ENCODE data around the gene SULT4A1. TPM values are rescaled to one million over a fixed set of nuclear protein-coding genes. Genes with fewer than 3 reads are reported as not detected.
A peak's percentile ranks its signal among the peaks of the same experiment; 100 is the strongest.

SULT4A1 gene
- total RNA-seq, 1 donor from 2014 or later, result 5.9 TPM

DNA sequence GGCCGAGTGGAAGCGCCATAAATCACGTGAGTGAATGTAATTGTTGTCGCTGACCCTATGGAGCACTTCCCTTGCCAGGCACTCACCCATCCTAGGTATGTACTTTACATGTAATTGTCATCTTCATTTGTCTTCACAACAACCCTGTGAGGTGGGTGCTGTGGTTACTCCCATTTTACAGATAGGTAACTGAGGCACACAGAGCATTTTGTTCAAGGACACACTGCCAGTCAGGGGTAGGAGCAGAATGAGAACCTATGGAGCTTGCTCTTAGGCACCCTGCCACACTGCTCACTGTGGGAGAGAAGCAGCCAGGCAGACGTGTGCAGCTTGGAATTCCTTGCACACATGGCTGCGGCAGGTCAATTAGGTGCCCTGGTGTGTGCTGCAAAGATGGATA is 49.4 kb downstream of the SULT4A1 start:
- Mint-ChIP-seq H3K9me3 (ENCODE audit: unreplicated experiment) (no peaks in the 10 kb centered on the region), H3K27me3 (ENCODE audit: low read depth, unreplicated experiment) (no peaks in the 10 kb centered on the region), H3K27ac (ENCODE audit: unreplicated experiment) (peak overlapping the region; percentile 80), H3K4me1 (ENCODE audit: low read depth, unreplicated experiment) (peaks cover 8% of the 10 kb centered on the region), H3K4me3 (ENCODE audit: unreplicated experiment) (peak overlapping the region; percentile 96), H3K36me3 (ENCODE audit: low read depth, unreplicated experiment) (no peaks in the 10 kb centered on the region)
- no peaks in the 10 kb centered on the region for H3K27me3 ChIP-seq (ENCODE audit: insufficient read depth, low read length)
- H3K79me2 ChIP-seq (ENCODE audit: insufficient read depth, low read length), result peaks cover 6% of the 10 kb centered on the region
- peak overlapping the region; percentile 91 for H2AFZ ChIP-seq (ENCODE audit: low read depth, low read length)
- H3K4me3 ChIP-seq (ENCODE audit: insufficient read depth, low read depth, low read length), result peak overlapping the region; percentile 68
- peak overlapping the region; percentile 87 for H3K4me2 ChIP-seq (ENCODE audit: low read length)
- H4K20me1 ChIP-seq (ENCODE audit: insufficient read depth, low read length), result no peaks in the 10 kb centered on the region
- TF ChIP-seq, protein P1, sequence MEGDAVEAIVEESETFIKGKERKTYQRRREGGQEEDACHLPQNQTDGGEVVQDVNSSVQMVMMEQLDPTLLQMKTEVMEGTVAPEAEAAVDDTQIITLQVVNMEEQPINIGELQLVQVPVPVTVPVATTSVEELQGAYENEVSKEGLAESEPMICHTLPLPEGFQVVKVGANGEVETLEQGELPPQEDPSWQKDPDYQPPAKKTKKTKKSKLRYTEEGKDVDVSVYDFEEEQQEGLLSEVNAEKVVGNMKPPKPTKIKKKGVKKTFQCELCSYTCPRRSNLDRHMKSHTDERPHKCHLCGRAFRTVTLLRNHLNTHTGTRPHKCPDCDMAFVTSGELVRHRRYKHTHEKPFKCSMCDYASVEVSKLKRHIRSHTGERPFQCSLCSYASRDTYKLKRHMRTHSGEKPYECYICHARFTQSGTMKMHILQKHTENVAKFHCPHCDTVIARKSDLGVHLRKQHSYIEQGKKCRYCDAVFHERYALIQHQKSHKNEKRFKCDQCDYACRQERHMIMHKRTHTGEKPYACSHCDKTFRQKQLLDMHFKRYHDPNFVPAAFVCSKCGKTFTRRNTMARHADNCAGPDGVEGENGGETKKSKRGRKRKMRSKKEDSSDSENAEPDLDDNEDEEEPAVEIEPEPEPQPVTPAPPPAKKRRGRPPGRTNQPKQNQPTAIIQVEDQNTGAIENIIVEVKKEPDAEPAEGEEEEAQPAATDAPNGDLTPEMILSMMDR (IDR thresholded peaks at IDR 0.05; ENCODE audit: insufficient read depth, low read depth, low read length), result no peak
- no peak for TF ChIP-seq EZH2 (IDR thresholded peaks at IDR 0.05; ENCODE audit: insufficient read depth, low read length)
- no peaks in the 10 kb centered on the region for H3K9me3 ChIP-seq (ENCODE audit: insufficient read depth, low read depth, low read length)
- no peak for DNase-seq (ENCODE audit: low read depth)
- peak overlapping the region; percentile 73 for H3K27ac ChIP-seq (ENCODE audit: low read depth, low read length)
- H3K9ac ChIP-seq (ENCODE audit: low read length), result peak overlapping the region; percentile 83
- no peak for FAIRE-seq
- peaks cover 14% of the 10 kb centered on the region for H3K4me1 ChIP-seq (ENCODE audit: insufficient read depth, low read length)
- no peaks in the 10 kb centered on the region for H3K36me3 ChIP-seq (ENCODE audit: insufficient read depth, low read length)

GRCh38 chr22:43812149-43812842 is 50.0 kb downstream of the SULT4A1 start, which contains the start of gene EFCAB6:
TSS of gene EFCAB6 (minus strand) at chr22:43812305. CDS start at chr22:43782318, 29,987 bp downstream.
- FAIRE-seq, result no peak
- Histone ChIP-seq H3K9ac (ENCODE audit: low read length) (peak within 1 kb of the TSS; percentile 83), H3K27ac (ENCODE audit: low read depth, low read length) (peak within 1 kb of the TSS; percentile 73), H4K20me1 (ENCODE audit: insufficient read depth, low read length) (no peaks in the 10 kb centered on the region), H3K27me3 (ENCODE audit: insufficient read depth, low read length) (no peaks in the 10 kb centered on the region), H2AFZ (ENCODE audit: low read depth, low read length) (peak within 1 kb of the TSS; percentile 91), H3K79me2 (ENCODE audit: insufficient read depth, low read length) (peaks cover 6% of the 10 kb centered on the region), H3K36me3 (ENCODE audit: insufficient read depth, low read length) (no peaks in the 10 kb centered on the region), H3K9me3 (ENCODE audit: insufficient read depth, low read depth, low read length) (no peaks in the 10 kb centered on the region), H3K4me2 (ENCODE audit: low read length) (peak within 1 kb of the TSS; percentile 87), H3K4me3 (ENCODE audit: insufficient read depth, low read depth, low read length) (peak within 1 kb of the TSS; percentile 68), H3K4me1 (ENCODE audit: insufficient read depth, low read length) (peaks cover 14% of the 10 kb centered on the region)
- TF ChIP-seq, protein P1 (IDR thresholded peaks at IDR 0.05; ENCODE audit: insufficient read depth, low read depth, low read length), result no peak
- TF ChIP-seq EZH2 (IDR thresholded peaks at IDR 0.05; ENCODE audit: insufficient read depth, low read length), result no peak
- Mint-ChIP-seq H3K36me3 (ENCODE audit: low read depth, unreplicated experiment) (no peaks in the 10 kb centered on the region), H3K9me3 (ENCODE audit: unreplicated experiment) (no peaks in the 10 kb centered on the region), H3K27me3 (ENCODE audit: low read depth, unreplicated experiment) (no peaks in the 10 kb centered on the region), H3K27ac (ENCODE audit: unreplicated experiment) (peak within 1 kb of the TSS; percentile 80), H3K4me1 (ENCODE audit: low read depth, unreplicated experiment) (peaks cover 8% of the 10 kb centered on the region), H3K4me3 (ENCODE audit: unreplicated experiment) (peak within 1 kb of the TSS; percentile 96)
- DNase-seq (ENCODE audit: low read depth), result peak; percentile 83

DNA sequence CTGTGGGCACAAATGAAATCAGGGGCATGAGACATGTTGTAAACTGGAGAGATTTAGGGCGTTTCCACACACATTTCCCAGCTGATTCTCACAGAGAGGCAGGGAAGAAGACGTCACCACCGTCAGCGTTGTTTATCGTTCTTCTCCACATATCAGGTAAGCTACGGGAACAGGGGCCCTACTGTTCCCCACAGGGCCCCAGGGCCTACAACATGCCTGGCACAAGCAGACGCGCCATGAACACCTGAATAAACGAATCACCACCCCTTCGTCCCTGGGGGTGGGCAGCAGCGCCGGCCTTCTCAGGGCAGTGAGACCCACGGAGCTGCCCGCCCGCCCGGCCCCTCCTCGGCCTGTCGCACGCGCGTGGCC is 50.5 kb downstream of the SULT4A1 start:
- Mint-ChIP-seq H3K27me3 (ENCODE audit: low read depth, unreplicated experiment) (no peaks in the 10 kb centered on the region), H3K4me3 (ENCODE audit: unreplicated experiment) (peak overlapping the region; percentile 96), H3K27ac (ENCODE audit: unreplicated experiment) (peak overlapping the region; percentile 80), H3K9me3 (ENCODE audit: unreplicated experiment) (no peaks in the 10 kb centered on the region), H3K36me3 (ENCODE audit: low read depth, unreplicated experiment) (no peaks in the 10 kb centered on the region), H3K4me1 (ENCODE audit: low read depth, unreplicated experiment) (peaks cover 8% of the 10 kb centered on the region)
- Histone ChIP-seq H2AFZ (ENCODE audit: low read depth, low read length) (peak overlapping the region; percentile 91), H3K36me3 (ENCODE audit: insufficient read depth, low read length) (no peaks in the 10 kb centered on the region), H3K4me2 (ENCODE audit: low read length) (peak overlapping the region; percentile 87), H3K9ac (ENCODE audit: low read length) (peak overlapping the region; percentile 83), H3K9me3 (ENCODE audit: insufficient read depth, low read depth, low read length) (no peaks in the 10 kb centered on the region), H3K27me3 (ENCODE audit: insufficient read depth, low read length) (no peaks in the 10 kb centered on the region), H3K4me3 (ENCODE audit: insufficient read depth, low read depth, low read length) (peak overlapping the region; percentile 68), H3K4me1 (ENCODE audit: insufficient read depth, low read length) (peaks cover 14% of the 10 kb centered on the region), H3K79me2 (ENCODE audit: insufficient read depth, low read length) (peaks cover 6% of the 10 kb centered on the region), H3K27ac (ENCODE audit: low read depth, low read length) (peak overlapping the region; percentile 73), H4K20me1 (ENCODE audit: insufficient read depth, low read length) (no peaks in the 10 kb centered on the region)
- DNase-seq (ENCODE audit: low read depth) (peak; percentile 32), FAIRE-seq (no peak)
- TF ChIP-seq, protein P1 (IDR thresholded peaks at IDR 0.05; ENCODE audit: insufficient read depth, low read depth, low read length), result no peak
- no peak for TF ChIP-seq EZH2 (IDR thresholded peaks at IDR 0.05; ENCODE audit: insufficient read depth, low read length)
